GM21515 (cell line): ENCODE measurements around the gene CDC42SE2.
"Not testable (repeated sequence)": the region's sequence is repeated elsewhere in the genome, so short reads cannot be mapped to it uniquely, and the experiment has no call there.

Source experiments
- ATAC-seq: cut with Tn5 transposase; IDR thresholded peaks from one replicate; pipeline ENCODE4 v1.9.1; 2021; ENCODE audit not compliant: unreplicated experiment

The CDC42SE2 gene

DNA sequence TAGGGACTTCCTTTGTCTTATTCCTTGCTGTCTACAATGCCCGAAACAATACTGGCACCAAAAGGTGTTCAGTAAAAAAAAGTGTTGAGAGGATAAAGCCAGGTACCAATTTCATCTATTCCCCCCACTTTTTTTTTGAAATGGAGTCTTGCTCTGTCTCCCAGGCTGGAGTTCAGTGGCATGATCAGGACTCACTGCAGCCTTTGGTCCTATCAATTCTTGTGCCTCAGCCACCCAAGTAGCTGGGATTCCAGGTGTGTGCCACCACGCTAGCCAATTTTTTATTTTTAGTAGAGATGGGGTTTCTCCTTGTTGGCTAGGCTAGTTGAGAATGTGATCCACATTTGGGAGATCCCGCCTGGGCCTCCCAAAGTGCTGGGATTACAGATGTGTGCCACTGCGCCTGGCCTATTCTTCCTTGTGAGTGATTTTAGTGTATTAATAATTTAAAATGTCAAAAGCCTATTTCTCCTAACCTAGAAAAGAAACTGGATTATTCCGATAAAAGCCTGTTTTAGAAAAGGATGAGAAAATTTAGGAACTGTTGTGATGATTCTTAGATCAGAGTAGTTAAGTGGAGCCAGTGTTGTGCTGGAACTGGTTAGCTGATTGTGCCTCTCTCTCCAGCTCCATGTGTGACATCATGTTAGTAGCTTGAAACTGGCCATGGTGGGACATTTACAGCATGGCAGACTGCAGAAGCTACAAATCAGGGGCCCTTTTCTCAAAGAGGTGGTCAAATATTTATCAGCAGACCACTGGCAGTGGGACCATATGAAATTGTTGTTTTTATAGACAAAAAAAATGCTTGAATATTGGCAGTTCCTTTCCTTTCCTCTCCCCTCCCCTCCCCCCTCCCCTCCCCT is 14.3 kb downstream of the CDC42SE2 start:
- ATAC-seq, result no peak

DNA sequence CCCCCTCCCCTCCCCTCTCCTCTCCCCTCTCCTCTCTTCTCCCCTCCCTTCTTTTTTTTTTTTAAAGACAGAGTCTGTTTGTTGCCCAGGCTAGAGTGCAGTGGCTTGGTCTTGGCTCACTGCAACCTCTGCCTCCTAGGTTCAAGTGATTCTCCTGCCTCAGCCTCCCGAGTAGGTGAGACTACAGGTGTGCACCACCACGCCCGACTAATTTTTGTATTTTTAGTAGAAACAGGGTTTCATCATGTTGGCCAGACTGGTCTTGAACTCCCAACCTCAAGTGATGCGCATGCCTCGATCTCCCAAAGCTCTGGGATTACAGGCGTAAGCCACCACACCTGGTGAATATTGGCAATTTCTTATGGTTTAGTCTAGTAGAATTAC is 14.9 kb downstream of the CDC42SE2 start:
- not testable (repeated sequence) for ATAC-seq

DNA sequence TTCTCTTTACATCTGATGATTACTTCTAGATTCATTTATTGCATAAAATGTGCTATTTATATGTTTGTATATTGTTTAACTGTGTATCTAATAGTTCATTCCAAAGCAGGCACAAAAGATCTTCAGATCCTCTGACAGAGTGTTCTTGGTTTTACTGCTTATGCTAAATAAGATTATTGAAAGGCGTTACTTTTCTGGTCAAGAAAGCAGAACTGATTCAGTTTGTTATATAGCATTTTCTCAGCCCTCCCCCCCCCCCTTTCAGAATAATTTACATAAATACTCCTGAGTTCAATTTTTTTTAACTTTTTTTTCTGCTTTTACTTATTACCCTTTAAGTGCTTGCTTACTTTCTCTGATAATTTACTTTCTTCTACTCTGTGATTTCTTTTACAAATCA is 15.4 kb downstream of the CDC42SE2 start:
- ATAC-seq, result peak; percentile 22

DNA sequence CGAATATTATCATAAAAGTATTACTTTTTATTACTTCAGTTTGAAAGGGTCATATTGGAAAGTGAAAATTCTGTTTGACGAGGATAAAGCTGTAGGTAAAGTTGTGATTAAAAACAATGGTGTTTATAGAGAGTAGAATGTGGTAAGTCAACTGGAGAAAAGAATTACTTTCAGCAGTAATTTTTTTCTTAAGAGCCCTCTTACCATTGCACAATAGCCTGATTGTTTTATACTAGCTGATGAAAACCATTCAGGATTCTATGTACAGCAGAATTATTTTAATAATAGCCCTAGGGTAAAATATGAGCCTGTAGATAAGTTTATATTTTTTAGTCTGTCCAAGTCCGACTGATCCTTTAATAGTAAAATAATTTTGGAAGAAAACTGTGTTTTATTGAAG is 16.6 kb downstream of the CDC42SE2 start:
- no peak for ATAC-seq

DNA sequence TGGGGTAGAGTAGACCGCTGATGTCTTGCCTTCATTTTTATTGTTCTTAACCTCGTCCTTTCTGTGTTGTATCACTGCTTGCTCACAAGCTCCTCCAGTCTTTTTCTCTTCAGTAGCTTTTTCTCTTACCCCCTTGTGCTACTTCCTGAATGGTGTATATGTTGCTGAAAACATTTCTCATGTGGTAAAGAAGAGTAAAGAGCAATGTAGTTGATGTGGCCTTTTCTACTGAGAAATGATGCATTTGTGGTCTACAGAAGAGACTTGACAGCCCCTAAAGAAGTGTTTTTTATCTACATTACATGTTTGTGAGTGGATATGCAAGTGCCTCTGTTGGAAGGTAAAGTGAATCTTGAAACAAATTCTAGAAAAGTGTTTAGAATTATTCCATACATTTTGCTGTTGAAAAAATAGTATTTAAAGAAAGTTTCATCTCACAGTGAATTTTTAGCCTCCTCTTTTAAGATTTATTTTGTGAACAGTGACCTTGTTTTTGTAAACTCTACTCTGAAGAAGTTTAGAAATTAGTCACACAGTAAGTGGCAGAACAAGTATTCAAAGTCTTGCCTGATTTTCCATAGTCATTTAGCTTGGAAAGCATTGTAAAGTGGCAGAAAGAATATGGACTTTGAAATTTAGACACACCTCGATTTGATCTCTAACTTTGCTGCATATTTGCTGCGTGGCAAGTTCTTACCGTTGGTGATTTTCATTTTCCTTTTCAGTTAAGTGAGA is 17.4 kb downstream of the CDC42SE2 start:
- peak; percentile 40 for ATAC-seq

DNA sequence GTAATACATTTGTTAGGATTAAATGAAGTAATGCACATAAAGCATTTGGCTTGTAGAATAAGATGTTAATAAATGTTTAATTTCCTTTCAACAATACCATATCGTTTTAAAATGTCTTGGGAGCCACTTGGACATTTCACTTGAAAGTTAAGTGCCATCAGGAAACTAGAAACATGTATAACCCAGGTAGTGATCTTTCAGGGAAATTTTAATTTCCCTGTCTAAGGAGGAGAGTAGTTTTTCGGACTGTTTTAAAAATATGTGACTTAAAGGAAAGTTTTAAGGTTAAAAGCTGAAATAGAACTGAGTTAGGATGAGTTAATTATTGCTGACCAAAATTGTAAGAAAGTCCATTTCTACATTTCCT is 18.0 kb downstream of the CDC42SE2 start:
- no peak for ATAC-seq

DNA sequence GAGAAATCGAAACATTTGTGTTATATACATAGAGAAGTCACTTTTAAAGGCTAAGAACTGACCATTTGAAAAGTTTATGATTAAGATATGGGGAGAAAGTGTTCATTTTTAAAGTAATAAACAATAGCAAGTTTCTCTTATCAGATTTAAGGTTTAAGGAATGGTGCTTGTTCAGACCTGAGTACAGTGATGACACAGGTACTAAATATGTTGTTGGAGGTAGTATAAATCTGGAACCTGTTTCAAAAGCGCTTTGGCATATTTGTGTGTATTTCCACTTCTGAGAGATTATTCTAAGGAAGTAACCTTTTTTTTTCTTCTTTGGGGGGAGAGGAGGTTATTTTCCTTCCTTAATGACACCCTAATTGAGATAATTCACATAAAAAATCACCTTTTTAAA is 18.4 kb downstream of the CDC42SE2 start:
- ATAC-seq, result no peak

DNA sequence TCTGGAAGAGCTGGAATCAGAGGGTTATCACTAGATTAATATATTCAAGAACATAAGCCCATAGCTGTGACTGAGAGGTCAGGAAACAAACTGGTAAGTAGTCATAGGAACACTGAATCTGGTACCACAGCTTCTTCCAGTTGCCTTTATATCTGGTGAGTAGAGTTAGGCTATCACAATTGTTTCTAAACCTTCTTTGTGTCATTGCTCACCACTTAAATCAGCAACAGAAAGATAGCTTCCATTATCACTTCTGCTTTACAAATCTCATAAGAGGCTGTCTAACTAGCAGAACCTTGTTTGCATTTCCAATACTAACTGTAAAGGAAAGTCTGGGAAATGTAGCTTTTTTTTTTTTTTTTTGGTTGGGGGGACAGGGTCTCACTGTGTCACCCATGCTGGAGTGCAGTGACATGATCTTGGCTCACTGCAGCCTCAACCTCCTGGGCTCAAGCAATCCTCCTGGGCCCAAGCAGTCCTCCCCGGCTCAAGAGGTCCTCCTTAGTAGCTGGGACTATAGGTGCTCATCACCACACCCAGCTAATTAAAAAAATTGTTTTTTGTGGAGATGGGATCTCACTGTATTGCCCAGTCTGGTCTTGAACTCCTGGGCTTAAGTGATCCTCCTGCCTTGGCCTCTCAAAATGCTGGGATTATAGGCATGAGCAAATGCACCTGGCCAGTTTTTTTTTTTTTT is 22.0 kb downstream of the CDC42SE2 start:
- peak; percentile 35 for ATAC-seq

DNA sequence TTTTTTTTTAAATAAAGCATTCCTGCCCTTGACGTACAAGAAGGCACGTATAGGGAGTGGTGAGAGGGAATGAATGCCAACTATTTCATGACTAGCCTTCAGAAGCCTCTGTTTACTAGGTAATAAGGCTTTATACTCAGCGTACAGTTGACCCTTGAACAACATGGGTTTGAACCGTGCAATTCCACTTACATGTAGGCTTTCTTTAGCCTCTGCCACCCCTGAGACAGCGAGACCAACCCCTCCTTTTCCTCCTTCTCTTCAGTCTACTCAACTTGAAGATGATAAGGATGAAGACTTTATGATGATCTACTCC is 22.5 kb downstream of the CDC42SE2 start:
- no peak for ATAC-seq

DNA sequence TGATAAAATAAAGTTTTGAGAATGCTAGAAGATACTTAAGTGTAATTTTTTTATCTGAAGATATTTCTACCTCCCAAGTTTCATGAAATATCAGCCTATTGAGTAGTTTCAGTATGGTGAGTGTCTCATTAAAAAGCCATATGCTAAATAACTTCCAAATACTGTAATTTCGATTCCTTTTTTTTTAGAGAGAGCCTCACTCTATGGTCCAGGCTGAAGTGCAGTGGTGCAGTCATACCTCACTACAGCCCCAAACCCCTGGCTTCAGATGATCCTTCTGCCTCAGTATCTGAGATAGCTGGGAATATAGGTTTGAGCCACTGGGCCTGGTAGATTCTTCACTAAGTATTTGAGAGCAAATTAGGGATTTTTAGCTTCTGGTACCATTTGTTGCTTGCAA is 24.5 kb downstream of the CDC42SE2 start:
- peak; percentile 33 for ATAC-seq

DNA sequence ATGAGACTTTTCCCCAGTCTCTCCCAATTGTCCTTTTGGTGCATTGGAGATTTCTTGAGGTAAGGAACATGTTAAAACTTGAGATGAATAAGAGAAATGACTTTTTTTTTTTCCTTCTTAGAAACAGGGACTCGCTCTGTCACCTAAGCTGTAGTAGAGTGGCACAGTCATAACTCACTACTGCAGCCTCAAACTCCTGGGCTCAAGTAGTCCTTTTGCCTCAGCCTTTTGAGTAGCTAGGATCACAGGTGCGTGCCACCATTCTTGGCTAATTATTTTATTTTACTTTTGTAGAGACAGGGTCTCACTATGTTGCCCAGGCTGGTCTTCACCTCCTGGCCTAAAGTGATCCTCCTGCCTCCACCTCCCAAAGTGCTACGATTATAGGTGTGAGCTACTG is 25.9 kb downstream of the CDC42SE2 start:
- no peak for ATAC-seq

DNA sequence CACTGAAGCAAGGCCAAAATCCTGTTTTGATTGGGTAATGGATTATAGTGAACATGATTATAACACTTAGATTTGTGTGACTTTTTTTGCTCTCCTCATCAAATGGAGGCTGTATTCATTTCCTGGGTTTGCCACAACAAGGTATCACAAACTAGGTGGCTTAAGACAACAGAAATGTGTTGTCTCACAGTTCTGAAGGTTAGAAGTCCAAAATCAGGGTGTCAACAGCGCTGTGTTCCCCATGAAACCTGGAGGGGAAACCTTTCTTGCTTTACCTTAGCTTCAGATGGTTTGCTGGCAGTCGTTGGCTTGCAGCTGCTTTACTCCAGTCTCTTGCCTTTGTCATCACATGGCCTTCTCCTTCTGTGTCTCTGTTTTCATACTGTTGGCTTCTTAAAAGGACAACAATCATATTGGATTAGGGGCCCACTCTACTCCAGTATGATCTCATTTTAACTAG is 32.4 kb downstream of the CDC42SE2 start:
- ATAC-seq, result no peak

DNA sequence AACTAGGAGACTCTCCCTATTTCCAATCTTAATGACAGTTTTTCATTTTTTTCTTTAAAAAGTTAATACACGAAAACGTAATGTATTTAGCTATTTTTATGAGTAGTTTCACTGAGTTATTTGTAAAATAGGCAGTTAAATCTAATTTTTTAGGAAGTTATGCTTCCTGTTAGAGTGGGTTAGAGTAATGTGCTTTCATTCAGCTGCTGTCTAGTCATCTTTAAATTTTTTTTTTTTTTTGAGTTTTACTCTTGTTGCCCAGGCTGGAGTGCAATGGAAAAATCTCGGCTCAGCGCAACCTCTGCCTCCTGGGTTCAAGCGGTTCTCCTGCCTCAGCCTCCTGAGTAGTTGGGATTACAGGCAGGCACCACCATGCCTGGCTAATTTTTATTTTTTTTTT is 34.0 kb downstream of the CDC42SE2 start:
- no peak for ATAC-seq

DNA sequence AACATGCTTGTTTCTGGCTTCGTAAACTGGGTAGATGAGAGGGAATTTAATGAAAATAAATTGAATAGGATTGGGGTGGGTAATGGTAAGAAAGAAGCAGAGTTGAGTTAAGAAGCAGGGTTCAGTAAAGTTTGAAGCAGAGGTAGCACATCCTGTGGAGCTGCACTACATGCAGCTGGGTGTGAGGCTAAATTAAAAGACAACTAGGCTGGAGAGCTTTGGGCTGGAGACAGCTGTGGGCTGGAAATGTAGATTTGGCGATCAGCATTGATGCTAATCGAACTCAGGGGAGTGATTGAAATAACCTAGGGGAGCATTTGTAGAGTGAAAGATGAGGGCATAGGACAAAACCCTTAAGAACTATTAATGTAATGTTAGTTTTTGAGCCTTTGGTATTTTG is 35.6 kb downstream of the CDC42SE2 start:
- no peak for ATAC-seq

DNA sequence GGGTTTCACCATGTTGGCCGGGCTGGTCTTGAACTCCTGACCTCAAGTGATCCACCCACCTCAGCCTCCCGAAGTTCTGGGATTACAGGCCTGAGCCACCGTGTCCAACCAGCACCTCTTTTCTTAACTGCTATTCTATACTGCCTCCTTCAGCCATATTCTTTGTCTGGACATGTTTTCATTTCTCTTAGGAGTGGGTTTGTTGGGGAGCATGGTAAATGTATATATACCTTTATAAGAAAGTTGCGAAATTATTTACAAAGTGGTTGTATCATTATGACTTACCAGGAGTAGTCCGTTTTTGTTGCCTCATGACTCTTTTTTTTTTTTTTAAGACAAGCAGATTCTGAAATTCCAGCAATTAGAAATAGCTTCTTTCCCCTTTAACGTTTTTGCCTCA is 38.7 kb downstream of the CDC42SE2 start:
- ATAC-seq, result no peak

DNA sequence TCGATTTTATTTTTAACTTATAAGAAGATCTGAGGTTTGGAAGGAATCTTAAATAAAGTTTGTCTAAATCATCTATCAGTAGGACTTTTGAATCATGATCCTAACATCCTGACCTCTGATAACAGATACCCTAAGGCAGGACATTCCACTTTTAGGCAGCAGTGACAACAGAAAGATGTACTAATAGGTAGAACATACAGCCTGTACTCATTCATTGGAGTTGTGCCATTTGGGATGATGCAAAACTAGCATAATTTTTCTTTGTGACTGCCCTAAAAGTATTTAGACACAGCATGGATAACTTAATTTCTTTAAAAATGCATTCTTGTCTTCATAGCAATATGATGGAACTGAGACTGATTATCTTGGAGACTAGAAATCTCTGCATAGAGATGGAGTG is 39.7 kb downstream of the CDC42SE2 start:
- ATAC-seq, result no peak

DNA sequence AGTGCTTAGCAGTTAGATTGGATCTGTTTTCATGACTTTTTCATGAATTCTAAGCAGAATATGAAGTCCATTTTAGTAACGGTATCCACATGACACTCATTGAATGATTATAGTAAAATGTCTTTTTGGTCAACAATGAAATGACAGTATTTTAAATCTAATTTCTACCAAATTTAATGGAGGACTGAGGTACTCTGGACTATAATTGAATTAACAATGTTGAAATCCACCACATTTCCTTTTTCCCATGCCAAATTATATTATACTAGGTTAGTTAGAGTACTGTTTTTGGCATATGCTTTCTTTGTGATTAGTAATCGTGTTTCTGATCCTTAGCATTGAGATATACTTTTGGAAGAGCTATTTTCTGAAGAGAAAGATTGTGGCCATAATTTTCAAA is 40.6 kb downstream of the CDC42SE2 start:
- ATAC-seq, result no peak

DNA sequence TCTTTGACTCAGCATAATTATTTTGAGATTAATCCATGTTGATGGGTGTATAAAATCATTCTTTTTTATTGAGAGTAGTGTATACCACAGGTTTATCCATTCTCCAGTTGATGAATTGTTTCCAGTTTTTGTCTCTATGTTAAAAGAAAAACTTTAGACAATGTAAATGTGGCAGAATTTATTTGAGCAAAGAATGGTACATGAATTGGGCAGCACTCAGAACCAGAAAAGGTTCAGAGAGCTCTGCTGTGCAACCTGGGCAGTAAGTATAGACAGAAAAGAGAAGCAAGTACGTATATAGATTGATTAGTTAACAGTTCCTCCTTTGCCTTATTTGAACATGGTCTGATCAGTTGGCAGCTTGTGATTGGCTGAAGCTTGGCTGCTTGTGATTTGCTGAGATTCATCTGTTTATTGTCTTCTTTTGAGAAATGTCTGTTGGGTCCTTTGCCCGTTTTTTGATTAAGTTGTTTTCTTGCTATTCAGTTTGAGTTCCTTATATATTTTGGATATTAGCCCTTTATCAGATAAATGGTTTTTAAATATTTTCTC is 41.4 kb downstream of the CDC42SE2 start:
- ATAC-seq, result no peak

DNA sequence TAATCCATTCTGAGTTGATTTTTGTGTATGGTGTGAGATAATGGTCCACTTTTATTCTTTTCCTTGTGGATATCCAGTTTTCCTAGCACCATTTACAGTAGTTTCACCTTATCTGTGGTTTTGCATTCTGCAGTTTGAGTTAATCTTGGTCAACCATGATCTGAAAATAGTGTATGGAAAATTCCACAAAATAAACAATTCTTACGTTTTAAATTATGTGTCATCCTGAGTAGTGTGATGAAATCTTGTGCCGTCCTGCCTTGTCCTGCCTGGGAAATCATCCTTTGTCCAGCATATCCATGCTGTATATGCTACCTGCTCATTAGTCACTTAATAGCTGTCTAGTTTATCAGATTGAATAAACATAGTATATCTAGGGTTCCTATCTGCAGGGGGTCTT is 42.1 kb downstream of the CDC42SE2 start:
- ATAC-seq, result no peak

DNA sequence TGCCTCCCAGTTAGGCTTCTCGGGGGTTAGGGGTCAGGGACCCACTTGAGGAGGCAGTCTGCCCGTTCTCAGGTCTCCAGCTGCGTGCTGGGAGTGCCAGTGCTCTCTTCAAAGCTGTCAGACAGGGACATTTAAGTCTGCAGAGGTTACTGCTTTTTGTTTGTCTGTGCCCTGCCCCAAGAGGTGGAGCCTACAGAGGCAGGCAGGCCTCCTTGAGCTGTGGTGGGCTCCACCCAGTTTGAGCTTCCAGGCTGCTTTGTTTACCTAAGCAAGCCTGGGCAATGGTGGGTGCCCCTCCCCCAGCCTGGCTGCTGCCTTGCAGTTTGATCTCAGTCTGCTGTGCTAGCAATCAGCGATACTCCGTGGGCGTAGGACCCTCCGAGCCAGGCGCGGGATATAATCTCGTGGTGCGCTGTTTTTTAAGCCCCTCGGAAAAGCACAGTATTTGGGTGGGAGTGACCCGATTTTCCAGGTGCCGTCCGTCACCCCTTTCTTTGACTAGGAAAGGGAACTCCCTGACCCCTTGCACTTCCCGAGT is 48.5 kb downstream of the CDC42SE2 start:
- not testable (repeated sequence) for ATAC-seq

DNA sequence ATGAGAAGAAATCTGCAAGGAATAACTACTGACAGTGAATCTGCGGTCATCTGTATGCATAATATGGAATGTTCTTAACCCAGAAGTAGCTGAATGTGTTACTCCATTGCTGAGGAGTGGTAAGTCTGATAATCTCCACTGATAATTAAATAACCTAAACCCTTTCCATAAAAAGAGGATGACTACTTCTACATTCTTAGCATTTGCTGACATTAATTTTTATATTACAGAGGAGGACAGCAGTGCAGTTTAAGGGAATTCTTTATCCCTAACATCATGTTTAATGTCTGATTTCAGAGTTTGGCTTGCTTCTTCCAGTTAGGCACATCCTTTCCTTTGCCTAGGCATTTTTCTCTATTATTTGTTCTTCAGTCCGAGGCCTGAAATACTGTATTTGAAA is 52.2 kb downstream of the CDC42SE2 start:
- no peak for ATAC-seq
